Right renal pelvis (tissue), 4 donors: ENCODE measurements around the gene MNS1. TPM values are rescaled to one million over a fixed set of nuclear protein-coding genes. Genes with fewer than 3 reads are reported as not detected.

Source experiments
- polyA plus RNA-seq, 4 donors: library from polyadenylated mRNA; unstranded; fragments of 120-200 nt; gene quantifications; one replicate each; pipeline ENCODE4 v1.2.1, GENCODE V29; 2013; ENCODE audit not compliant: insufficient read length in 4 of 4

Gene MNS1
- polyA plus RNA-seq, 4 donors: 24.1 to 33.2 (median 29.4) TPM

Other genes starting within 250 kb of the MNS1 start
- 10 to 100 TPM; 19.7 to 24.1 (median 23.3) TPM for gene RFX7, start 221.3 kb downstream of the MNS1 start, polyA plus RNA-seq
- 10 to 100 TPM; 26.4 to 34.7 (median 31.1) TPM for gene TEX9, start 99.7 kb downstream of the MNS1 start, polyA plus RNA-seq